Activated gamma-delta T cell treated with Interleukin-2 at 50 U/mL for 16 hours (primary cell): Measurements from ENCODE around the gene C16orf96.
A peak's percentile ranks its signal among the peaks of the same experiment; 100 is the strongest.

Experiments
- DNase-seq: peaks from one replicate; pipeline ENCODE4 v3.0.0-alpha.2; 2020

C16orf96 gene

DNA sequence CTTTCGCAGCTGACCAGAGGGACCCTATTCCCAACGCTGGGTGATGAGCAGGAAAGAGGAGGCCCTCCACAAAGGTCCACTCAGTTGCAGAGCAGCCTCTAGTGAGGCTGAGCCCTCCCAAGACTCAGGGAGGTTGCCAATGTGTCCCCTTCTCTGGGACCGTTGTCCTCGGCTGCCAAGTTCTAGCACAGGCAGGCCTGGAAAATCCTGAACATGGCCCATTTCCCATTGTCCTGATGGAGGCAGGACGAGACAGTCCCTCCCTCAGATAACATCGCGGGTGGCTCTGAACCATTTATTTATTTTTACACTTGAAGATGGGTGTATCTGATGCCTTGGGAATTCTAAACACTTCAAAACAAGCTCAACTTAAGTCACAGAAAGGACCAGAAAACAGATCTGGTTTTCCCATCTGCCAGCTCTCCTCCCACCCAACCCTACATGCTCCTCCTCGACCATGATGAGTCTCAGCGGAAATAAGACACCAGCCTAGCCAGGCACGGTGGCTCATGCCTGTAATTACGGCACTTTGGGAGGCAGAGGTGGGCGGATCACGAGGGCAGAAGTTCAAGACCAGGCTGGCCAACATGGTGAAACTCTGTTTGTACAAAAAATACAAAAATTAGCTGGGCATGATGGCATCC lies 30.4 kb upstream of the C16orf96 start:
- no peak for DNase-seq

DNA sequence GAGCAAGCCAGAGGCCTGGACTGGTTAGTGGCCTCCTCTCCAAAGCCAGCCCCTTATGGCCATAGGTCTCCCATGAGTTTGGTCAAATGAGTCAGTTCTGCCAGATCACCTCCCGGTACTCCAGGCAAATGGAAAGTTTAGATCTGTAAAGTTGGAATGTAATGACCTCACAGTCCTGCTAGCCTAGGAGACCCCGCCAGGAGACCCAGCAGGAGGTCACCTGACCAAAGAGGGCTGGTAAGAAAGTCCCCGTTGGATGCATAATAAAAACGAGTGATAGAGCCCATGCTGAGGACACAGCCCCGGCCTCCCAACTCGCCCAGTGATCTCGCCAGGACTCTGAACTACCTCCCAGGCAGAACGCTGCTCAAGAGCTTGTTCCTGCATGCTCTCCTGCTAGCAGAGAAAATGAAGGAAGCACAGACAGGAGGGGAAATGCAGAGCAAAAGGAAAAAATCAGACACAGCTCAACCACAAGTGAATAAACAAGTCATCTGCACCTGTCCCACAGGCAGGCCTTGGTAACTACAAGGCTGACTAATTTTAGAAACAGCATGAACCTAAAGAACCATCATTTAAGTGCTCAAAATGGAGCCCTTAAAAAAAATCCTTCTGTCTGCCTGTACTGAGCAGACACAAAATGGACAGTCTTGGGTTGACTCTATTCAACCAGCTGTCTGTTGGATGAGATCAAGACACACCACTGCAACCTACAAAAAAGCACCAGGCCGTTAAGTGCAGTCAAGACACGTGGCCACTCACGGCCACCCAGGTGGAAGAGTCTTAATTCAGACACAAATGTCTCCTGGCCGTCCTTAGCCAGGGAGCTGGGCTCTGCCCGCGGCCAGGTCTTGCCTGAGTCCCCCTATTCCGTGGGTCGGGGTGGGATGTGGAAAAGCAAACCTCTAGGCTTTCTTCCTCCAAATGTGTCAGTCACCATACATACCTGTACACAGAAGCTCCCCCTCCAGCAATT lies 26.8 kb upstream of the C16orf96 start:
- no peak for DNase-seq

DNA sequence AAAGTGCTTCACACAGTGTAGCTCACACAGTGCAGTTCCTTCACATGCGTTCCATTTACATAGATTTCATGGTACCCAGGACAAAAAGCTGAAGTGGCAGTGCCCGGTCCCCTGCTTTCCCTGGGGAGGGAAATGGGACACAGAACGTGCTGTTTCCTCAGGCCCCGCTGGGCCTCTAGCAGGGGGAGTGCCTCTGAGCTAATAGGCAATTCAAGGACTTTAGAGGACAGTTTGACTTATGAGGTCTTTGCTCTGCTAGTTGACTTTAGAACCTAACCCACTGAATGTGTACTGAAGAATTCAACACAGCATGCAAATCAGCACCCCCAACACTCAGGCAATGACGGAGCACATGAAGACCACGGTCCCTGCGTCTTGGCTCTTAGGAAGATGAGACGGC lies 24.3 kb upstream of the C16orf96 start:
- DNase-seq = no peak

DNA sequence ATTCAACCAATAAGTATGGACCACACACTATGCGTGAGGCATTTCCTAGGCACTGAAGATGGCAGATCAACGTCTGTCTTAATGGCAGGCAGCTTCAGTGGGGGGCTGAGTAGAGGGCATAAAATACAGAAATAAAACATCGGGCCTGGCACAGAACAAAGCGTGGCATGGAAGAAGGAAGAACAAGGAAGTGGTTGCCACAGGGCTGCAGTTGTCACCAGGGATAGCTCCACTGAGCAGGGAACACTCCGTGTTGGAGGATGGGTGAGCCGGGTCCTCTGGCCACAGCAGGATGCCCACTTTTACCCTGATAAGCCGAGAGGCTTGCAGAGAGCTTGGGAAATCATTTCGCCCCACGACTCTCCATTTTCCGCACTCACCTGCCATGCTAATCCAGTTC lies 23.9 kb upstream of the C16orf96 start:
- DNase-seq = no peak

DNA sequence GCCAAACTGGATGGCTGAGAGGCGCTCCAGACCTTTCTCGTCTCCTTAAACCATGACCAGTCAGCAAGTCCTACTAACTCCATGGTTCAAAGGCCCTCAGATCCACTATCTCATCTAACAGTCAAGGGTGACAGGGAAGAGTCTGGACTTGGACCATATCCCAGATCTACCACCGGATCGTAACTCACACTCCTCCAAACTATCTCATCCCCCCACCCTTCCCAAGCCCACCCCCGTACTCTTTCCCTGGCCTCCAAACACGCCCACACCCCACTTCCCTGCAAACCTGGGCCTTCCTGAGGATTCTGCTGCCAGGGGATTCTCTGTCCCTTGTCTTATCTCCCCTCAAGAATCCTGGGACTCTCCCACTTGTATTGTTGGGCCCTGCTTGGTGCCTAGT lies 22.6 kb upstream of the C16orf96 start:
- DNase-seq = no peak

DNA sequence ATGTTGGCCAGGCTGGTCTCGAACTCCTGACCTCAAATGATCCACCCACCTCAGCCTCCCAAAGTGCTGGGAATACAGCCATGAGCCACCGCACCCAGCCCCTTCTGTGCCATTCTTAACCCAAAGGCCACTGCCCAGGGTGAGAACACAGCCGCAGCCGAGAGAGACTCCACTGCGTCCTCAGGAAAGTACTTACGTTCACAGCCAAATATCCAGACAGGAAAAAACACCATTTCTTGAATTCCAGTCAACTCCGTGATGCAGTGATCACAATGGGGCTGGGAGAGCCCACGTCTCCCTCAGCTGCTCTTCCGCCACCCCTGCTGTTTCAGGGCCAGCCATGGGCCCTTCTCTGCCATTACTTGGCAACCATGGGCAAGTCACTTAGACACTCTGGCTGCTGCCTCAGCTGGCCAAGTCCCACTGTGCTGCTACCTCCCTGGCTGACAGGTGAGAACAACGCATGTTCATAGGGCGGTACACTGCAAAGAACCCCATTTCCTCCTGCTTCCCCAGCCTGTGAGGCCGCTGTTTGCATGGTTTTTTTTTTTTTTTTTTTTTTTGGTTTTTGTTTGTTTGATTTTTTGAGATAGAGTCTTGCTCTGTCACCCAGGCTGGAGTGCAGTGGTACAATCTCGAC lies 21.9 kb upstream of the C16orf96 start:
- DNase-seq = peak; percentile 50

DNA sequence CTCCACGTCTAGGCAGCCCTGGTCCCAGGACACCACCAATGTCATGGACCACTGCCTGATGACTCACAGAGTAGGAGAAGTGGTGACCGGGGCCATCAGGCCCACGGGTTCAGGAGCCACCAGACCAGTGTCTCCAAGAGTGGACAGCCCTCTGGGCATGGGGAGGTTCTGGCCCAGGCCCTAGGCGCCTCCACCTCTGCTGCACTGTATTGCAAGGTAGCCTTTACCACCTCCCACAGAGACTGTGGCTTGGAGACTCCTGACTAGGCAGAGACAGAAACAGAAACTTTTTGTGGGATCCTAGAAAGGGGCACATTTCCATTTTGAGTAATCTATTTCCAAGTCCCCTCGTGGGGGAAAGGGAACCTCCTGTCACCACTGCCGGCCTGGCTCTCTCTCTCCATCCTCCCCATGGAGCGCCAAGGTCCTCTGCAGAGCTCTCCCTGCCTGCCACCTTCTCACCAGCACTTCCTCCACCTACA lies 20.5 kb upstream of the C16orf96 start:
- DNase-seq = no peak

DNA sequence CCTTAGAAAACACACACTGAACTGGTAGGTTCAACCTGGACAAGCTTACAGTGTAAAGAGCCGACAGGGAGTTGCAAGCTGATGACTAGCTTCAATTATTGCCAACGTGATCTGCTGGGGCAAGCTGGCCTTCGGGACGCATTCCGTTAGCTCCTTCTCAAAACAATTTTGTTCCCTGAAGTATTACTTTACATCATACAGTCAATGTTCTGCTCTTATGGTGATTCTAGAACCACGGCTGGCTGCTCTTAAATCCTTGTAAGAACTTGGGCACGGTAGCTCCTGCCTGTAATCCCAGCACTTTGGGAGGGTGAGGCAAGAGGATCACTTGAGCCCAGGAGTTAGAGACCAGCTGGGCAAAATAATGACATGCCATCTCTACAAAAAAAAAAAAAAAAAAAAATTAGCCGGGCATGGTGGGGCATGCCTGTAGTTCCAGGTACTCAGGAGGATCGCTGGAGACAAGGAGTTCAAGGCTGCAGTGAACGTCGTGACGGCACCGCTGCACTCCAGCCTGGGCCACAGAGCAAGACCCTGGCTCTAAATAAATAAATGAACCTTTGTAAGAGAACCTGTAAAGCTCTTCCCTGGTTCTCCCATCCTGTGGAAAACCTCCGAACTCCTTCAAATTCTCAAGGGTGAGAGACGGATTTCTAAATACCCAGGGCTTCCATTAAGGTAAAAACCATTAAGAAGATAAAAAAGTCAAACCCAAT lies 19.6 kb upstream of the C16orf96 start:
- DNase-seq = no peak

DNA sequence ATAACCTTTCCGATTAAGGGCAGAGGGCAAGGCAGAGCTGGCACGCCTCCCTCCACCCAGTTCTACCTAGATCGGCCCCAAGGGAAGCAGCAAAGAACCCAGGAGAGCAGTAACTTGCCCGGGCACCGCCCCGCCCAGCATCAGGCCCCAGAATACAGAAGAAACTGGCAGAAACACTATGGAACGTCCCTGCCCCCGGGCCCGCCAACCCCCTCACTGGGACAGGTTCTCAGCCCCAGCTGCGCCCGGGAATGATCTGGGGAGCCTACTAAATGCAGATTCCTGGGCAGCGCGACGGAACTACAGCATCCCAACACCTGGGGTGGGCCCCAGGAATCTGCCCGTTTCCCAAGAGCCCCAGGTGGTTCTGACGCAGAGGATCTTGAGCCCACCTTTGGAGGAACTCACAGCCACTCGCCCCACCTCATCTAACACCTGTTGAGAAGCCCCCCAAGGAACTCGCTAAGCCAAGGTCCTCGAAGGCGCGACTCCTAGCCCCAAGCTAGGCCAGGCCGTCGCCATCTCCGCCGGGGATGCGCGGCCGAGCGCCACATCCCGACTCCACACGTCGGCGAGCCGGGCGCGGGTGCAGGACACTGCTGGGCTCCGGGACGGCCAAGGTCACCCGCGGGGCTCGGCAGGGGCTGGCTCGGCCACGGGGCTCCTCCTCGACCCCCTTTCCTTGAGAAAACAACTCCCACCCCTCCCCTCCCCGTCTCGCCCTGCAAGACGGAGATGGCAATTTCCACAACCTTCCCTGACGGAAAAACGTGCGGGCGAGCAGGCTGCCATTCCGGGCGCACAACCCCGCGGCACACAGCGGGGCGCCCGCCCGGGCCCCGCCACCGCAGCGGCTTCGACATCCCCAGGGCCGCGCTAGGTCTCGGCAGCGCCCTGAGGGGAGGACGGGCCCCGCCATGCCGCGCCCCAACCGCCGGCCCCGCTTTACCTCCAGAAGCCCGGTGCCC lies 18.5 kb upstream of the C16orf96 start:
- DNase-seq = no peak

DNA sequence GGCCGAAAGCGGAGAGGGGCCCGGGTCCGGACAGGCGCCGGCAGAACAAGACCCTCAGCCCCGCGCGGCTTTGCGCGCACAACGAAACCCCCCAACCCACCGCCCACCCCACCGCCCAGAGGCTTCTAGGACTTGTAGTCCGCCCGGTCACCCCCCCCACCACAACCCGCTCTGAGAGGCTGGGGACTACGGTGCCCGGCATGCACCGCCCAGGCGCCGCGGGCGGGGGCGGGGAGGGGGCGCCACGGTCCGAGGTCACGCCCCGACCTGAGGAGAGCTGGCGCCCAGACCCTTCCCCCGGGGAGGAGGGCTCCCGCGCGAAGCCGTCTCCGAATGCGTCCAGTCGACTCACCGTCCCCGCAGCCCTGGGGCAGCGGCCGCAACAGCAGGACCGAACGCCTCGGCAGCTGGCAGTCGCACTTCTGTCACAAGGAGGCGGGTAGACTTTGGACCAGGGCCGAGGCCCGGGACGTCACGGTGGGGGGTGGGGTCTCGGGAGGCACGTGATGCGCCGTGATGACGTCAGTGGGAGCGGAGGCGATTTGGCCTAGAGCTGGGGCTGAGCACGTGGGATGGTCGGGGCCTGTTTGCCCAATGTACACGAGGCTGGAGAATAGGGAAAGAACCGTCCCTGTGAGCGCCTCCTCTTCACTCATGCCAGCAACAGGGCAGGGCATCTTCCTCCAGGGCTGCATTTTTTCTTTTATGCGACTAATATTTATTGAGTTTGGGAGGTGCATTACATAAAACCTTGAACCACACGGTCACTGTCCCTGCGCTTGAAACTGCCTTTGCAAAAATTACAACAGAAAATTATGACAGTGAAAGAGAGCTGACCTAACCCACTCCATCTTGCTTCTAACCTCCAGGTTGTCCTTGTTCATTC lies 17.5 kb upstream of the C16orf96 start, which contains the start of gene CDIP1:
CDIP1 (minus strand) TSS at position 424 of the 886 bp plus-strand sequence. CDS start 24,643 bp downstream, outside the sequence.
- peak; percentile 94 for DNase-seq

DNA sequence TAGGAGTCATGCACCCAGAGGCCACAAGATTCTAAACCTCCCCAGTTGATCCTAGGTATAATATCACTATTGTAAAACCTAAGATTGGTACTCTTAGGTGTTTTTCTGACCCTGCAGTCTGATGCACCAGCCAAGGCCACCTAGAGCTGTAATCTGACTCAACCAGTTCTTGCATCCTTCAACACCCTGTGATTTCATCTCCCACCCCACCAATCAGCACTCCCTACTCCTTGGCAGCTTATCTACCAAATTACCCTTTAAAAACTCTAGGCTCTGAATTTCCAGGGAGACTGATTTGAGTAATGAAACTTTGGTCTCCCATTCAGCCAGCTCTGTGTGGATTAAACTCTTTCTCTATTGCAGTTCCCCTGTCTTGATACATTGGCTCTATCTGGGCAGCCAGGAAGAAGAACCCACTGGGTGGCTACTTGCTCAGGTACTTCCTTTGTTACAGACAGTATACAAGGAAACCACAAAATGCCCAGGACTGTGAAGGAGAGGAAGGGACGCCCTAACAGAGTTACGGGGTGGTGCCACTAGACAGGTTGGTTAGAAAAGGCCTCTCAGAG lies 16.3 kb upstream of the C16orf96 start:
- DNase-seq = no peak

DNA sequence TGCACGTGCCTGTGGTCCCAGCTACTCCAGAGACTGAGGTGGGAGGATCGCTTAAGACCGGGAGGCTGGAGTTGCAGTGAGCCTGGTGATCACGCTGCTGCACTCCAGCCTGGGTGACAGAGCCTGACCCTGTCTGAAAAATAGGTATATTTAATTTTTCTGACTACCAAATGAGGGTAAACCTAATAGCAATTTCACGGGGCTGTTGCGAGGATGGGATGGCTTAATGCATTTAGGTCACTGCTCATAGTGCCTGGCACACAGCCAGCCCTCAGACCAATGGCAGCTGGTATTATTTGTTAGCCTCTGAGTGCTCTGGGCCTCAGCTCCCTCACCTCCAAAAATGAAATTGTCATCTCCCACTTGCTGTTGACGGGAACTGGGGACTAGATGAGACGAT lies 11.7 kb upstream of the C16orf96 start:
- DNase-seq = no peak

DNA sequence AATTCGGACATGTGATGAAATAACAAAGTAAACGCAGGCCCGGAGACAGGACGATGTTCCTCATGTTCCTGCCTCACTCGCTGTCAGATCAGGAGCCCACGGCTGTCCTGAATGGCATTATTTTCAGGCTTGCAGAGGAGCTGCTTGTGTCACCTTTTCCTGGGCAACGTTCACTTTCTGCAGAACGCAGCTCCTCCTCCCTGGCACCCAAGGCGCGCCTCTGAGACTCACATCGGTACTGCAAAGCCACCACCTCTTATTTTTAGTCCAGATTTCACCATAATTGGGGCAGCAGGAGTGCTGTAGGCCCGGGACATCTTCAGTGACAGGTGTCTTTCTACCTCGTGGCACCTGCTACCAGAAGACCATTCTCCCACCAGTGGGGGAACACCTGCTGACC lies 8.0 kb upstream of the C16orf96 start:
- no peak for DNase-seq

DNA sequence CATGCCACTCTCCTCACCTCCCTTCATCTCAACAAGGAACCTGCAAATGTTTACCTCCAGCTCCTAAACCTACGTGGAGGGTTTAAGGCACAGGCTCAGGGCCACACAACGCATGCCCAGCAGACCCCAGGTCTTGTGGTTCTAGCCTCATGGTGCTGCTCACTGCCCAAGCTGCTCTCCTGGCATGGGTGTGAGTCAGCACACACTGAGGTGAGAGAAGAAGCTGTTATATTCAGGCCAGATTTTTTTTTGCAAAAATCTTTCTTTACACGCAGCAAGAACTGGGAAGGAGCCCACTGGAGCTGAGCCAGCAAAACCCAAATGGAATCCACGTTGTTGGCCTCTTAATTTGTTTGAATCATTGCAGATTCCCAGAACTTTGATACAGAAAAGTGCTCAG lies 5.5 kb upstream of the C16orf96 start:
- DNase-seq = no peak

DNA sequence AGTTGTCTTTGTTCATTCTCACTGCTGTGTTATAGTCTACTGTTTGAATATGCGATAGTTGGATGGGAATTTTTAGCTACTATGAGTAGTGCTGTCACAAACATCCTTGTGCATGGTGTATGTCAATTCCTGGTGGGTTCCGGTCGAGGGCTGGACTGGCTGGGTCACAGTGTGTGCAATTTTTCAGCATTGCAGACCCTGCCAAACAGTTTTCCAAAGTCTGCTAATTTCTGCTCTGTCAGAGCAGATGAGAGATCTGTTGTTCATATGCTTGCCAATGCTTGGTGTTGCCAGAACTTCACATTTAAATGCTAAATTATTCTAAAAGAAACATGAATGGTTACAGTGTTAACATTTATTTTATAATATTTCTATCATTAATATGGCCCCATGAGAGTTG lies 3.6 kb upstream of the C16orf96 start:
- DNase-seq = no peak

DNA sequence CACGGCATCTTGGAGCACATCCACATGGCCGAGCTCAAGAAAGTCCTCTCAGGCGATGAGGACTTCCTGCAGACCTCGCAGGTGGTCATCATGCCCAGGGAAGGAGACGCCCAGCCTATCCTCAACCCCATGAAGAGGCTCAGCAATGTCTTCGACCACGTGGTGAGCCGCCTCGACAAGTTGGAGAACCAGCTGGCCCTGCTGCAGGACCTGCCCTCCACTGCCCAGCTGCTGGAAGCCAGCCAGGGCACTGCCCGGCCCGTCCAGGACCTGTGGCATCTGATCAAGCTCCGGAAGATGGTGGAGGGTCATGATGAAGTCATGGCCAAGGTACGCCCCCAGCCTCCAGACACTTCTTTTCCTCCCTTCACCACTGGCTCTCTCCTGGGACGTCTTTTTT lies 440 bp downstream of the C16orf96 start:
- no peak for DNase-seq

DNA sequence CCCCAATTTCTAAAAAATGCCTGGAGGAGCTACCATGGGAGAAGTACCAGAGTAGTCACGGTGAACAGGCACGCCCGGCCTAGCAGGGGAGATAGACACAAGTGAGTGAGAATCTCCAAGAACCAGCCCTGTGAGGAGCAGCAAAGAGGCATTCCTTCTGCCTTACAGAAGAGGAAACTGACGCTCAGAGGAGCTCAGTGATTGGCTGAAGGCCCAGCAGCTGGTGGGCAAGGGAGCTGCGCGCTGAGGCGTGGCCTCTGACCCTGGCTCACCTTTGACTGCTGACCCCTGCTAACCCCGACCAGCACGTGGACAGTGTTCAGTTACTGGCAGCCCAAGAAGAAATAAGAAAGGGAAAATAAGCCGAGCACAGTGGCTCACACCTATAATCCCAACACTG lies 1.8 kb downstream of the C16orf96 start:
- no peak for DNase-seq

DNA sequence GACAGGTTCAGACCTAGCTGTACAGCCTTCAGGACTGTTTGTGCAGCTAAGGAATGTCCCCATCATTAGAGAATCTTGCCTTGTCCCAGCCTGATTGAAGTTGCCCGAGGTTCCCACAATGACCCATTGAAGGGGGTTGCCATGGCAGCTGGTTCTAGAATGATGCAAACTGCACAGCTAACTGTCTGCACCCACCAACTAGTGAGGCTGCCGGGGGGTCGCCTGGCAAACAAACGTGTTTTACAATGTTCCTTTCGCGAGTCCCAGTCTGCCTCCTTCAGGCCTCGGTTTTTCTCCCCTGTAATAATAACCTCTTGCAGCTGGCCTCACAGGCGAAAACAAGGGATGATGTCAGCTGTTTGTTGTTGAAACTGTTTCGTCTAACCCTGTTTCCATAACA lies 5.5 kb downstream of the C16orf96 start:
- DNase-seq = no peak

DNA sequence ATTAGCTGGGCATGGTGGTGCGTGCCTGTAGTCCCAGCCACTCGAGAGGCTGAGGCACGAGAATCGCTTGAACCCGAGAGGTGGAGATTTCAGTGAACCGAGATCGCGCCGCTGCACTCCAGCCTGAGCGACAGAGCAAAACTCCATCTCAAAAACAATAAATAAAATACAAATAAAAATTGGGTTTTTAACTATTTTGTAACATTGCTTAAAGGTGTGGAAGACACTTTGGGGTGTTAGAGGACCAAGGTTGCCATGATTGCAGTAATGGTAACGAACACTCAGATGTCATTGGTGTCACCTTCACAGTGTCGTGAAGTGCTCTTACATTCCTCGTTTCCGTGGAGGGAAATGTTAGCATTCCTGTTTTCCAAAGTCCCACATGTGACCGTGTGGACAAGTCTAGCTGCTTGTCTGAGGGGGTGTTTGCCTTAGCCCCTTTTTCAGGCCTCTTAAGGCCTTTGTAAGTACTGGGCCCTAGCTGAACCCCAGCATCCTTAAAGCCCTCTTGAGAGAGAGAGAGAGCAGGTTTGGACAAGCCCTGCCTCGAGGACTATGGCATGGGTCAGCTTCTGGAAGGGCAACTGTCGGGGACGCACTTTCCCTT lies 8.6 kb downstream of the C16orf96 start:
- no peak for DNase-seq

DNA sequence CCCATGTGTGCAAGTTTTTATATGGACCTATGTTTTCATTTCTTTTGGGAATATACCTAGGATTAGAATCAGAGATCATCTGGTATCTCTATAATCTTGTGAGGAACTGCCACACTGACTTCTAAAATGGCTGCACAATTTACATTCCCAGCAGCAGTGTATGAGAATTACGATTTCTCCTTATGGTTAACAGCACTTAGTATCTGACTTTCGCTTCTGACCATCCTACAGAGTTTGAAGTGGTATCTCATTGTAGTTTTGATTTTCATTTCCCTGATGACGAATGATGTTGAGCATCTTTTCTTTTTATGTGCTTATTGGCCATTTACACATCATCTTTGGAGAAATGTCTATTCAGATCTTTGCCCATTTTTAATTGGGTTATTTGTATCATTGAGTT lies 10.0 kb downstream of the C16orf96 start:
- DNase-seq = no peak
